Hematopoietic multipotent progenitor cell (in vitro differentiated cells): Measurements from ENCODE around the gene IFNA1. TPM values are rescaled to one million over a fixed set of nuclear protein-coding genes. Genes with fewer than 3 reads are reported as not detected.
"Not testable (repeated sequence)": the region's sequence is repeated elsewhere in the genome, so short reads cannot be mapped to it uniquely, and the experiment has no call there.

Experiments
- DNase-seq, 3 donors: peaks; one replicate each; pipeline ENCODE4 v3.0.0-alpha.2; 2011 to 2015; ENCODE audit warnings: low read depth in 2 of 3, low spot score in 2 of 3
- total RNA-seq: library from RNA; depleted of rRNA; stranded (reverse); fragments of >200 nt; gene quantifications from one replicate; pipeline ENCODE4 v1.2.3, GENCODE V29; 2012

Gene IFNA1
- total RNA-seq, 1 donor, result not detected

DNA sequence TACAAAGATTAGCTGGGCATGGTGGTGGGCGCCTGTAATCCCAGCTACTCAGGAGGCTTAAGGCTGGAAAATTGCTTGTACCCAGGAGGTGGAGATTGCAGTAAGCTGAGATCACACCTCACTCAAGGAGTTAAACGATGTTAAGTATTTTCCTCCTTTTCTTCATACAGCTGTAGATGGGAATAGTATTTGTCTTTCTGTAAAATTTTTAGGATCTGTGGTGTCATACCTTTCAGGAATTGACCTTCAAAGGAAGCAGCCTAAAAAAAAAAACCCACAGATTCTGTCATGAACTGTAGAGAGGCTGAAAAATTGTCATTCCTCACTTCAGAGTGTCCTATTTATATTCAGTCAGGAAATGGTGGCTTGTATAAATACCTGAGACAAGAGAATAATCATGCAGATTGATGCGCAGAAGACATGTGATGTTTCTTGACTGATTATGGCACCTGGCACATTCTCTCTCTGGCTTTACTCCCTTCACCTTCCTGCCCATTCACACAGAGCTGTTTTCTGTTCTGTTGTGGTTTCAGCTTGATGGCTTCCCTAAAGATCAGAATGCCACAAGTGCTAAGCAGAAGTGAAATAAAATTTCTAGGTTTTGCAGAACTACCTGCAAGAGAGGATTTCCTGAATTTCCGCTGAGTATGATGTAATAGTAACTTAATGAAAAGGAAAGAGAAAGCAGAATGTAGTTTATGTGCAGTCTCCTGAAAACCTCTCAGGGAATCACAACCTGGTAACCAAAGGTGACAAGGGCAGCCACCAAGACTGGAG is 3.8 kb downstream of the IFNA1 start:
- DNase-seq, result peak; percentile 23 to 88 (median 73)

DNA sequence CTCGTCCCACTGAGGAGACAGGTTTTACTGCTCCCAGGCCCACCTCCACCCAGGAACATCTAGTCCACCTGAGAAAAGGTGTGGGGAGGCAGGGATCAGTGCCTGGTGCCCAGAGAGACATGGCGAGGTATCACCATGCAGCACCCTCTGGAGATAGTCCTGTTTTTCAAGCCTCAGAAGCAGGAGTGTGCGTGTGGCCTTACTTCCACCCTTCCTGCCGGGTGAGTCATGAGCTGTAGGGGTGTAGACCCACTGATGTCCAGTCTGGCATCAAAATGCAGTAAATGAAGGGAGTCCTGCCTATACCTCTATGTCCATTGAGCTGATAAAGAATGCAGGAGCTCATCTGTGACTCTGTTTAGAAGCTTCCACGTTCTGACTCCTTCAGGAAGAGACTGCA is 9.1 kb downstream of the IFNA1 start:
- DNase-seq, result not testable (repeated sequence)

DNA sequence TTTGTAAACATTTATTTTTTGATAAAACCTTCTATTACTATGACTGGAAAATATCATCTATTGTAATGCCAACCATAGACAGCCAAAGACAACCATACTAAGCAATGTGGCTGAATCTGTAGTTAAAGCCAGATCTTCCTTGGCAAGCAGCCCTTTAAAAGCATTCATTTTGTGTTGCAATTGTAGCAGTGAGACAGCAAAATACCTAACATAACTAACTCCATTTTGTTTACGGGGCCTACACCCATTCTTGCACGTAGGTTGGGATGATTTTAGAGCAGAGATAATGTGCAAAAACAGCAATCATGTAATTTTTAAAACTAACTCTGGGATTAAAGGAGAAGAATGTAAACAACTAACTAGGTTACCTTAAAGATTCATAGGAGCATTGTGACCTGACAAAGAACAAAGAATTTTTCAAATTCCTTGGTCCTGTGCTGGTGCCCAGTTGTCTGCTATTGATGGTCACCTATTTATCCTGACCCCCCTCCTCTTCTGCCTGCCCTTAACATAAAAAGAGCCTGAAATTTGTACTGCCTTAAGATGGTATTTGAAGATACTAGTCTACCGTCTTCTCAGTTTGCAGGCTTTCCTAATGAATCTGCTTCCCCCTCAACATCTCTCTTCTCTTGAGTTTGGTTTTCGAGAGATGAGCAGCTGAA is 10.6 kb downstream of the IFNA1 start:
- no peak for DNase-seq

DNA sequence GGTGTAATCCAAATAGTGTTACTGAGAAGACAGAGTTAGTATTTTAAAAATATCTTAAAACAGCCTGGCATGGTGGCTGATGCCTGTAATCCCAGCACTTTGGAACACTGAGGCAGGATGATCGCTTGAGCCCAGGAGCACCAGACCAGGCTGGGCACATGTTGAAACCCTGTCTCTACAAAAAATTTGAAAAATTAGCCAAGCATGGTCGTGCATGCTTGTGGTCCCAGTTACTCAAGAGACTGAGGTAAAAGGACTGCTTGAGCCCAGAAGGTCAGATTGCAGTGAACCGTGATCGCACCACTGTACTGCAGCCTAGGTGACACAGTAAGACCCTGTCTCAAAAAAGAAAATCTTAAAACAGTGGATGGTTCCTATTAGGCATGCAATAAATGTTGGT is 12.4 kb downstream of the IFNA1 start:
- DNase-seq, result no peak

DNA sequence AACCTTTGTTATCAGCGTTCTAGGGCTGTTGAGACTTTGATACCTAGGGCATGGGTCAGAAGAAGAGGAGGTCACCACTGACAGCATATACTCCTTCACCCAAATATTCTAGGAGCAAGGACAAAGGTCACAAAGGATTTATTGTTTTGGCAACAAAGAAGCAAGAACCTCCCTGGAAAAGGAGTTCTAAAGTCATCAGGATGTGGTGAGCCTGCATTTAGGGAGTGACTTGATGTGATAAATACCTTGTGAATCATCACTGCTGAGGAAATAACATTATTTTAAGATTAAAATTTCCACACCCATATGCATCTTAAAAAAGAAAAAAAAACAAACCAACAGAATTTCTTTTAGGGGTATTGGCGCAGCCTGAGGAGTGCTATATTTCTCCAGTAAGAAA is 13.9 kb downstream of the IFNA1 start:
- DNase-seq, result no peak

DNA sequence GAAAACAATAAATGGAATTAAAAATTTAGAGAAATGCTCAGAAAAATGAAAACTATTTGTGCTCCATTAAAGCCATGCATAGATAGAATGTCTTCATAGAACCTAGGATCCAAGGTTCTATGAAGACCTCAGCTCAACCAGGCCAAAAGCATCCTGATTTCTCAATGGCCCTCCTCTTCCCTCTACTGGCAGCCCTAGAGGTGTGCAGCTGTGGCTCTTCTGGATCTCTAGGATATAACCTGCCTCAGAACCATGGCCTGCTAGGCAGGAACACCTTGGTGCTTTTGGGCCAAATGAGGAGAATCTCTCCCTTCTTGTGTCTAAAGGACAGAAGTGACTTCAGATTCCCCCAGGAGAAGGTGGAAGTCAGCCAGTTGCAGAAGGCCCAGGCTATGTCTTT is 15.1 kb downstream of the IFNA1 start:
- peak in 2 of 3 donors; percentile 44 to 73 for DNase-seq

DNA sequence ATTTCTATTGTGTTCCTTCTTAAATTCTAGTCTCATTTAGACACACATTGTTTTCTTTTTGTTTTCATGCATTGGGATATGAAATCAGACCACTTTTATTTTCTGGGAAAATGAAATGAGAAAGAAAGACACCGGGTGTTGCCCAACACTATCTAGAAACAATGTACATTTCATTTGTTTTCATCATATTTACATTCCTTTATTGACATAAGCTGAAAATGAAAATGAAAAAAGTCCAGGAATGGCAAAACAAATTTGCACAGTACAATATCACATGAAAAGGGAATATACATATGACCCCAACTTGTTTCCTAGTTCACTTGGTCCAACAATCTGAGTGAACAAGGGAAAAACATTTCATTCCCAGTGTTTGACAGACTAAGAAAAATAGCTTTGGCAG is 21.1 kb downstream of the IFNA1 start:
- DNase-seq, result no peak

DNA sequence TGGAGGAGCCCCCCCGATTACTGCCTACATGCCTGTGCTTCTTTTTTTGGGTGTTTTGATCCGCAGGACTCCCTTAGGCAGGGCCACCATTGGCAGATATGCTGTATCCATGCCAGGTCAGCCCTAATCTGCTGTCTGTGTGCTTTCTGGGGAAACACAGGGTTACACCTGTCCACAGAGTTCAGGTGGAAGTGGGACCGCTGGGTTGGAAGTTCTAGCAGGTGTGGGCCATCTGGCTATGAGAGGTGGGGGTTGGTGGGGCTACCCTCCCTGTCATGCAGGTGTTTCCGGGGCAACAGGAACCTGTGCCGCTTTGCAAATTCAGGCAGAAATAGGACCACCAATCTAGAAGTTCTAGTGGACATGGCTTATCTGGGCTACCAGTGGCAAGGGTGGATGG is 24.9 kb downstream of the IFNA1 start:
- no peak for DNase-seq

DNA sequence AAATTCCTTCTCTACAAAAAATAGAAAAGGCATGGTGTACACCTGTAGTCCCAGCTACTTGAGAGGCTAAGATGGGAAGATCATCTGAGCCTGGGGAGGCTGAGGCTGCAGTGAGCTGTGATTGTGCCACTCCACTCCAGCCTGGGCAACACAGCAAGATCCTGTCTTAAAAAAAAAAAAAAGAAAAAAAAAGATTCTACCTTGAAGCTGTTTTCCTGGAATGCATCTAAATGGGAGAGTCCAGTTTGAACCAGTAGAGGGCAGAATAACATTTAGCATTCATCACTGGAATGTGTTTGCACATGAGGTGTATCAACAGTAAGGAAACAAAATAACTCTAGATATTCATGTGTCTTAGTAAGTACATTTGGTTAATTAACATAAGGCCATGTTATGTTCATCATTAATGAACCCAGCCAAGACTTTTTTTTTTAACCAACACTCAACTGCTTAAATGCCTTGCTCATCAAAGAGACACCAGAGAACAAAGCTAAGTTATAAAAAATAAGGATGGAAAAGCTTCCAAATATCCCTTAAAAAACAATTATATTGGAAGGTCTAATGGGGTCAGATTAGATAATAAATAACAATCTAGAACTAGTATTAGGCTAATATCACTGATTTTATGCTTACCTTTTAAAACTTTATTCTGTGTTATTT is 25.8 kb downstream of the IFNA1 start:
- DNase-seq, result peak in 2 of 3 donors; percentile 46 to 80

DNA sequence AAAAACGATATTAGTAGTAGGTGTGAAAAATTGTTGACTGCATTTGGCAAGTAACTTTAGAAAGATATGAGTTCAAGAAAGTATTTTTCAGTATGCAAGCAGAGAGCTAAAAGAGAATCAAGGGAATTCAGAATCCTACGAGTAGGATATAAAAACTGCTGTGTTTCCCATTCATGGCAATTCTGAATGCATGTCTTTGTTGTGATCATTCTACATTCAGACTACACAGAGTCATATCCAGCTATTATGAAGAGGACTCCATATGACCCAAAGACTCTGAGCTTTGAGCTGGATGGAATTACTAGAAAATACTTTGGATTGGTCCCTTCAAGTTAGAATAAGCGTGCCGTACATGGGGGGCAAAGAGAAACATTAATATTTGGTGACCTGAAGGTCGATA is 29.9 kb downstream of the IFNA1 start:
- no peak for DNase-seq

DNA sequence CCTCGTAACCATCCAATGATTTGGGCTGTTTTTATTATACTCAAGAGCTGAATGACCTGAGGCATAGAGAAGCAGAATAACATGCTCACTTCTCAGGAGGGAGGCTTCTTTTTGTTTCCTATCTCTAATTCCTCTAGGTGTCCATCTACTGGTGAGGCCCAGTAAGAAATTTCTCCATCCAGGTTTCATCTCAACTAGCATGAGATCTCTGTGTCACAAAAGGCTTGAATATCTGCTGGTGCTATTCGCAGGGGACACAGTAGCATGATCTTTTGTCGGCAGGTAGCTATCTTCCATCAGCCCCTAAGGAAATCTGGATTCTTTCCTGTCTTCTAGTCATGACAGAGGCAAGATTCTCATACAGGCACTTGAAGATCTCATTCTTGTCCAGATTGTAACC is 33.0 kb downstream of the IFNA1 start:
- DNase-seq, result no peak

DNA sequence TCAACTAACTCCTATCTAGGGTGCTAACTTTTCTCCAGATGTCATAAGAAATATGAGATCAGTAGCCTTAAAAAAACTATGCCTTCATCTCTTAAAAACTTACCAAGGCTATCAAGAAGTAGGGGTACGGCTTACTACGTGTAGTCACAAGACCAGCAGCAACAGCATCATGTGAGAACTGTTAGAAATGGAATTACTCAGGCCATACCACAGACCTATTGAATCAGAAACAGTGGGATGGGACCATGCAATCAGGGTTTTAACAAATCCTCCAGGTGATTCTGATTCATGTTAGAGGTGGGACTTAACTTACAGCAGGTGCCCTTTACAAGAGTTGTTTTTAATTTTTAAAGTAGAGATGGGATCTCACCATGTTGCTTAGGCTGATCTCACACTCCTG is 37.2 kb downstream of the IFNA1 start:
- no peak for DNase-seq

DNA sequence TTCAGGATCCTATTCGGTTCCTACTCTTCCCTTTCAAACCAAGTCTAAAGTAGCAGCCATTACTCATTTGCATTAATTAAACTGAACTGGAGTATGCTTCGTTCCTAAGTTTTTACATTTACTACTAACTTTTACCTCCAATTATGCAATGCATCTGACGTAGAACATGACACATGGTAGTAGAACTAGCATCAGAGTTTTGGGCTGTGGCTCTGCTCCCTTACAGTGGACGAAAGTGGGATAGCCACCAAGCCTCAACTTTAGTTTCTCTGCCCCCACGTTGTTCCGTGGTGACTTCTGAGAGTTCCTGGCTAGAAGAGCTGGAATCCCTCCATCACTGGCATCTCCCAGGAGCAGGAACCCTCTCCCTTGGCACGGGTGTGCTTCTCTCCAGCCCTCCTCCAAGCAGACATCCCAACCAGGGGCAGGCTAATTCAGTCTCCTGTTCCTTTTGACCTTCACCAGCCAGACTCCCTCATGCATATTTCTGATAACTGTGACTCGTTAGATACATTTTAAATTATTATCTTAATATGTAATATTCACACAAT is 39.0 kb downstream of the IFNA1 start:
- no peak for DNase-seq

DNA sequence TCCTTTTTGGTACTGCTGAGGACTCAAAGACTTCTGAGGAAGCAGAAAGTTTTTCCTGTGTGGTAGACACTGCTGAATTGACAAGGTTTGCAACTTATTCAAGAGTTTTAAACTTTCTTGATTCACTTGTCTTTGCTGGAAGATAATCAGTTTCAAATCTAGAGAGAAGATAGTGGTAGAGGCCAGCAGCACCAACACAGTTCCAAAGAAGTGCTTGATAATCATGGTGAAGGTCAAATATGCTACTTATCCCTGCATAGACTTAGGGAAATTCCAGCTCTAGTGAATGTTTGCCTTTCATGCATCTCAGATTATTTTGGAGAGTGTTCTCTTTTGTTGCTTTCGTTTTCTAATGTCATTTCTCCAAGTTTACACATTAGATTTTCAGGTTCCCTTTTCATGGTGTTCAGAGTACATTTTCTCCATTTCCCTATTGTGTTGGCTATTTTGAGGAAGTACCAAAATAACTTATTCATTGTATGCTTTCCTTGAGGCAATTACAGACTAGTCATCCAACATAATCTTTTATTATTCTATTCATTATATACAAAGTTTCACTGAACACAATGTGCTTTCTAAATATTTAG is 41.3 kb downstream of the IFNA1 start:
- peak in 2 of 3 donors; percentile 17 to 79 for DNase-seq

DNA sequence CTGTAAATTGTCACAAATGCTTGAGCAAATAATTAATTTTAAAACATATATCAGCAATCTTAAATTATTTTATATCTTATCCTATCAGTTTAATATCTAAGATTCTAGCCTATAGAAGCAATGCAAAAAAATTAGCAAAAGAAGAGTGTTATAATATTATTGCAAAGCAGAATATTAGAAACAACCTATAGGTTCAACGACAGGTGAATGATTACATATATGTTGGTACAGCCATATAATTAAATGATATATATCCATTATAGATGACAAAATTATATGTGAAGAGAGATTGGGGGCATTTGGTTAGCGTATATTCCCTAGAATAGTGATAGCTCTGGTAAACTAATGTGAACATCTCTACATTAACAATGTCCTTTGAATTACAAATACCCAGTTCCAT is 42.0 kb downstream of the IFNA1 start, which contains the start of gene IFNE:
IFNE (minus strand) TSS at position 101 of the 400 bp plus-strand sequence. CDS start 619 bp downstream, outside the sequence.
- DNase-seq, result no peak

Other genes with a start within 250 kb of the IFNA1 start
- gene IFNA7, start 238.2 kb upstream of the IFNA1 start, total RNA-seq, result not detected
- gene IFNA10, start 233.3 kb upstream of the IFNA1 start, total RNA-seq, result not detected
- gene IFNA16, start 223.1 kb upstream of the IFNA1 start, total RNA-seq, result not detected
- gene IFNA17, start 212.2 kb upstream of the IFNA1 start, total RNA-seq, result not detected
- gene IFNA14, start 200.4 kb upstream of the IFNA1 start, total RNA-seq, result not detected
- gene IFNA5, start 135.1 kb upstream of the IFNA1 start, total RNA-seq, result not detected
- 22.6 TPM for gene KLHL9, start 105.0 kb upstream of the IFNA1 start, total RNA-seq
- not detected for gene IFNA6, start 89.6 kb upstream of the IFNA1 start, total RNA-seq
- gene IFNA13, start 72.4 kb upstream of the IFNA1 start, total RNA-seq, result not detected
- not detected for gene IFNA2, start 55.0 kb upstream of the IFNA1 start, total RNA-seq
- not detected for gene IFNA8, start 31.3 kb upstream of the IFNA1 start, total RNA-seq
- gene IFNE, start 41.9 kb downstream of the IFNA1 start, total RNA-seq, result not detected